ENCODE results near the gene TMED1. TPM values are rescaled to one million over a fixed set of nuclear protein-coding genes. Genes with fewer than 3 reads are reported as not detected.

The TMED1 gene
- total and polyA plus RNA-seq, 2 of the 8 experiments (the other 6 are each of a cell fraction or from before 2014, with no cell fraction given): 26.9 to 31.9 TPM

DNA sequence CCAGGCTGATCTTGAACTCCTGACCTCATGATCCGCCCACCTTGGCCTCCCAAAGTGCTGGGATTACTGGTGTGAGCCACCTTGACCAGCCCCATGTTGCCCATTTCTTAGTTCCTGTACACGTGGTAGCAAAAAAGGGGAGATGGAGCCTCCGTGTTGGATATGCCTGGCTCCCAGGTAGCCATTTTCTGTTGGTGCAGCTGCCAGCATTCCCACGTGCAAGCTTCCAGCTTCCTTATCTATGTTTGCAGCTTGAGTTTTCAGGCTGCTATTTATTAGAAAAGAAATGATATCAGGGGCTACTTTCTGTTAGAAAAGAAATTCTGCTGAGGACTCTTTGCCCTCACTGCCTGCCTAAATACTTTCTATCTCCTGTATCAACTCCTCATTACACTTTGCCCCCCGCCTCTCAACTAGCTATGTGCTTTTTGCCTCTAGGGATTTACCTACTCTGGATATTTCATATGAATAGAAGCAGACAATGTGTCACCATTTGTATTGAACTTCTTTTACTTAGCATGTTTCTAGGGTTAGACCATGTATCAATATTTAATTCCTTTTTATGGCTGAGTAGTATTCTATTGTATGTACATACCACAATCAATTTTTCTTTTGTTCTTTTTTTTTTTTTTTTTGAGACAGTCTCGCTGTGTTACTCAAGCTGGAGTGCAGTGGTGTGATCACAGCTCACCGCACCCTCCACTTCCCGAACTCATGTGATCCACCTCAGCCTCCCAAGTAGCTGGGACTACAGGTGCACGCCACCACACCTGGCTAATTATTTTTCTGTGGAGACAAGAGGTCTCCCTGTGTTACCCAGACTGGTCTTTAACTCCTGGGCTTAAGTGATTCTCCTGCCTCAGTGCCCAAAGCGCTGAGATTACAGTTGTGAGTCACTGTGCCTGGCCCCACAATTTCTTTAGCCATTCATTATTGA is 3.4 kb upstream of the TMED1 start (continued):
- TF ChIP-seq KDM4A (IDR thresholded peaks at IDR 0.05; ENCODE audit: low read depth, low read length, severe bottlenecking): no peak
- TF ChIP-seq SP2 (IDR thresholded peaks at IDR 0.05; ENCODE audit: low read length): no peak
